ENCODE data around the gene TRMT1. TPM values are rescaled to one million over a fixed set of nuclear protein-coding genes. Genes with fewer than 3 reads are reported as not detected.

The TRMT1 gene
- total RNA-seq, 1 experiment from 2014 or later: 109 TPM

DNA sequence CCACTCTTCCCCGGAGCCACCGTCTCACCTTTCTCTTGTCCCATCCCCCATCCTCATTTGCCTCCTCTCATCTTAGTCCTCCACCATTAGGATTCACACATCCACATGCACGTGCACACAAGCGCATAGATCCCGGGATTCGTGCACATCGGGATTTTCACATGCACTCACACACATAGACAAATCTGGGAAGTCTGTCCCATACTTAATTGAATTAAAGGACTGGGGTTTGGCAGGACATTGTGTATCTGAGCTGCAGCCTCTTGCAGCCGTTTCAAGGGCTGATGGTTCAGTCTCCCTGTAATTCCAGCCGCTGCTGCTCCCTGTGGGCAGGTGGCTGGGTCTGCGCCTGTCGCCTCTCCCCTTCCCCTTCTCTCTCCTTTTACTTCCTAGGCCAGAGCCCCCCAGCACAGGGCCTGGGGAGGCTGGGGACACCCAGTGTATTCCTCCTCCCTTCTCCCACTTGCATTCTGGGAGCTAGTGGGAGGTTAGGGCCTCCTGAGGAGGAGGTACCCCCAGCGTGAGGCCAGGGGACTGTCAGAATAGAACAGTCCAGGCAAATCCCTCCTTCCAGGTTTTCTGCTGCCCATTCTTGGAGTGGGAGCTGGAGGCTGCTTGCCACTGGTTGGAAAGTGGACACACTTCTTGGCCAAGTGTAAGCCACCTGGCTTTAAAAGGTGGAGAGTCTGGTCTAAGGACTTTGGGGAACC is 57.4 kb downstream of the TRMT1 start:
- BruUV-seq (replicated peaks): no TSS peak
- no peak for TF ChIP-seq EZH2 (IDR thresholded peaks at IDR 0.05; ENCODE audit: borderline replicate concordance, low read depth, low read length, poor library complexity, severe bottlenecking)
- TF ChIP-seq, protein P1, sequence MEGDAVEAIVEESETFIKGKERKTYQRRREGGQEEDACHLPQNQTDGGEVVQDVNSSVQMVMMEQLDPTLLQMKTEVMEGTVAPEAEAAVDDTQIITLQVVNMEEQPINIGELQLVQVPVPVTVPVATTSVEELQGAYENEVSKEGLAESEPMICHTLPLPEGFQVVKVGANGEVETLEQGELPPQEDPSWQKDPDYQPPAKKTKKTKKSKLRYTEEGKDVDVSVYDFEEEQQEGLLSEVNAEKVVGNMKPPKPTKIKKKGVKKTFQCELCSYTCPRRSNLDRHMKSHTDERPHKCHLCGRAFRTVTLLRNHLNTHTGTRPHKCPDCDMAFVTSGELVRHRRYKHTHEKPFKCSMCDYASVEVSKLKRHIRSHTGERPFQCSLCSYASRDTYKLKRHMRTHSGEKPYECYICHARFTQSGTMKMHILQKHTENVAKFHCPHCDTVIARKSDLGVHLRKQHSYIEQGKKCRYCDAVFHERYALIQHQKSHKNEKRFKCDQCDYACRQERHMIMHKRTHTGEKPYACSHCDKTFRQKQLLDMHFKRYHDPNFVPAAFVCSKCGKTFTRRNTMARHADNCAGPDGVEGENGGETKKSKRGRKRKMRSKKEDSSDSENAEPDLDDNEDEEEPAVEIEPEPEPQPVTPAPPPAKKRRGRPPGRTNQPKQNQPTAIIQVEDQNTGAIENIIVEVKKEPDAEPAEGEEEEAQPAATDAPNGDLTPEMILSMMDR (conservative IDR thresholded peaks at IDR 0.05; ENCODE audit: low read depth, low read length): no peak
- intact Hi-C loops (cut with micrococcal nuclease; ENCODE audit: unreplicated experiment): no loop called here
- Histone ChIP-seq H3K27ac (ENCODE audit: low read depth, low read length, poor library complexity, severe bottlenecking) (no peak overlapping the region), H3K4me3 (ENCODE audit: low read depth, low read length, poor library complexity, severe bottlenecking) (no peak overlapping the region), H3K9me3 (ENCODE audit: low read depth, low read length, poor library complexity, severe bottlenecking) (no peaks in the 10 kb centered on the region), H3K4me1 (ENCODE audit: insufficient read depth, low read length, poor library complexity, severe bottlenecking) (peaks cover 66% of the 10 kb centered on the region), H3K27me3 (replicated peaks; ENCODE audit: insufficient read depth, low read depth, low read length, poor library complexity) (no peaks in the 10 kb centered on the region), H3K36me3 (ENCODE audit: insufficient read depth, low read length, poor library complexity, severe bottlenecking) (no peaks in the 10 kb centered on the region)
- ChIA-PET POLR2A (ENCODE audit: low non-redundant PET) (no interaction called here), CTCF (no interaction called here)
- no peak for DNase-seq (ENCODE audit: low spot score)

- H3K27me3 ChIP-seq (replicated peaks; ENCODE audit: insufficient read depth, low read depth, low read length, poor library complexity): no peaks in the 10 kb centered on the region
- no TSS peak for BruUV-seq (replicated peaks)
- H3K4me3 ChIP-seq (ENCODE audit: low read depth, low read length, poor library complexity, severe bottlenecking): no peak overlapping the region
- intact Hi-C loops (cut with micrococcal nuclease; ENCODE audit: unreplicated experiment): no loop called here
- TF ChIP-seq, protein P1 (conservative IDR thresholded peaks at IDR 0.05; ENCODE audit: low read depth, low read length): no peak
- TF ChIP-seq EZH2 (IDR thresholded peaks at IDR 0.05; ENCODE audit: borderline replicate concordance, low read depth, low read length, poor library complexity, severe bottlenecking): no peak
- H3K4me1 ChIP-seq (ENCODE audit: insufficient read depth, low read length, poor library complexity, severe bottlenecking): peaks cover 80% of the 10 kb centered on the region
- CTCF ChIA-PET: interaction anchor here (0.5 to 0.7 kb wide), 3 partner anchors 10 to 80 kb away, joined by 3 to 7 read pairs (median 3); no protein-coding TSS in a partner anchor
- H3K9me3 ChIP-seq (ENCODE audit: low read depth, low read length, poor library complexity, severe bottlenecking): no peaks in the 10 kb centered on the region
- peak; percentile 71 for DNase-seq (ENCODE audit: low spot score)
- no peaks in the 10 kb centered on the region for H3K36me3 ChIP-seq (ENCODE audit: insufficient read depth, low read length, poor library complexity, severe bottlenecking)
- peak overlapping the region; percentile 51 for H3K27ac ChIP-seq (ENCODE audit: low read depth, low read length, poor library complexity, severe bottlenecking)
- POLR2A ChIA-PET (ENCODE audit: low non-redundant PET): no interaction called here
Measured at GRCh38 chr19:13057744-13058143, 58.8 kb downstream of the TRMT1 start.

- no peak for TF ChIP-seq EZH2 (IDR thresholded peaks at IDR 0.05; ENCODE audit: borderline replicate concordance, low read depth, low read length, poor library complexity, severe bottlenecking)
- TF ChIP-seq, protein P1 (conservative IDR thresholded peaks at IDR 0.05; ENCODE audit: low read depth, low read length): no peak
- no peak overlapping the region for H3K4me3 ChIP-seq (ENCODE audit: low read depth, low read length, poor library complexity, severe bottlenecking)
- no peaks in the 10 kb centered on the region for H3K36me3 ChIP-seq (ENCODE audit: insufficient read depth, low read length, poor library complexity, severe bottlenecking)
- intact Hi-C loops (cut with micrococcal nuclease; ENCODE audit: unreplicated experiment): no loop called here
- peak overlapping the region; percentile 51 for H3K27ac ChIP-seq (ENCODE audit: low read depth, low read length, poor library complexity, severe bottlenecking)
- CTCF ChIA-PET: interaction anchor here (0.5 kb wide), 1 partner anchor 10 kb away, joined by 3 read pairs; no protein-coding TSS in a partner anchor
- POLR2A ChIA-PET (ENCODE audit: low non-redundant PET): no interaction called here
- no peaks in the 10 kb centered on the region for H3K27me3 ChIP-seq (replicated peaks; ENCODE audit: insufficient read depth, low read depth, low read length, poor library complexity)
- no peak for DNase-seq (ENCODE audit: low spot score)
- peaks cover 82% of the 10 kb centered on the region for H3K4me1 ChIP-seq (ENCODE audit: insufficient read depth, low read length, poor library complexity, severe bottlenecking)
- BruUV-seq (replicated peaks): no TSS peak
- no peaks in the 10 kb centered on the region for H3K9me3 ChIP-seq (ENCODE audit: low read depth, low read length, poor library complexity, severe bottlenecking)
Measured at GRCh38 chr19:13057147-13057572, 59.4 kb downstream of the TRMT1 start.
